Transverse colon (tissue), 4 donors: ENCODE results near the gene RAB3A. TPM values are rescaled to one million over a fixed set of nuclear protein-coding genes. Genes with fewer than 3 reads are reported as not detected.

Source experiments
- DNase-seq: peaks from one replicate; pipeline ENCODE4 v3.0.0-alpha.2; 2019
- H3K27ac ChIP-seq, 4 donors: fragments of 200-600 bp; sonication (generic); 2 replicates each; pipeline ENCODE4 v1.5.1; 2016 to 2018; ENCODE audit warnings: inconsistent platforms in 4 of 4
- H3K27me3 ChIP-seq: fragments of 200-600 bp; sonication (generic); 2 replicates; pipeline ENCODE4 v1.5.1; 2017; ENCODE audit warnings: inconsistent platforms
- H3K36me3 ChIP-seq, 4 donors: fragments of 200-600 bp; sonication (generic); 2 replicates each; pipeline ENCODE4 v1.5.1; 2017 to 2019; ENCODE audit warnings: inconsistent platforms in 4 of 4
- H3K4me1 ChIP-seq, 4 donors: fragments of 200-600 bp; sonication (generic); 2 replicates each; pipeline ENCODE4 v1.5.1; 2017 to 2020; ENCODE audit warnings: inconsistent platforms in 4 of 4
- H3K4me3 ChIP-seq, 4 donors: fragments of 200-600 bp; sonication (generic); 1 replicate in 1 of 4; 2 replicates in 3 of 4; pipeline versions ENCODE4 v1.5.1 to v1.6.1; 2017 to 2019; ENCODE audit warnings: inconsistent platforms in 4 of 4
- H3K9me3 ChIP-seq, 2 donors: fragments of 200-600 bp; sonication (generic); 2 replicates each; pipeline ENCODE4 v1.5.1; 2017 to 2019; ENCODE audit warnings: inconsistent platforms in 2 of 2
- CTCF ChIP-seq, 5 experiments: fragments of 200-600 bp in 3 of 5; fragments of 450-650 bp in 2 of 5; sonication (generic) in 3 of 5; IDR thresholded peaks; 1 replicate in 2 of 5; 2 replicates in 3 of 5; pipeline ENCODE4 v1.5.1; 2016 to 2017; ENCODE audit warnings: antibody characterized with exemption in 5 of 5, inconsistent platforms in 3 of 5, mild to moderate bottlenecking in 2 of 5, moderate library complexity in 1 of 5
- EP300 ChIP-seq: sonication (generic); formaldehyde crosslinking; IDR thresholded peaks from one replicate; pipeline ENCODE4 v1.6.1; 2017; ENCODE audit warnings: antibody characterized with exemption, low read depth
- POLR2A ChIP-seq: fragments of 450-650 bp; IDR thresholded peaks from one replicate; pipeline ENCODE4 v1.6.1; 2016; ENCODE audit warnings: antibody characterized with exemption, mild to moderate bottlenecking, moderate library complexity
- POLR2AphosphoS5 ChIP-seq, 3 donors: sonication (generic); formaldehyde crosslinking; IDR thresholded peaks; one replicate each; pipeline ENCODE4 v1.6.1; 2016; ENCODE audit warnings: antibody characterized with exemption in 3 of 3
- WGBS, 2 donors: methylation state at CpG; one replicate each; pipeline ENCODE4 v1.1.5; 2018; ENCODE audit warnings: low coverage in 1 of 2; 5-methylcytosine and 5-hydroxymethylcytosine counted together
- in situ Hi-C, 4 donors: fragments of 200-750 bp; cut with MboI; loops; one replicate each; pipeline versions ENCODE4 v1.15.0 to v1.15.1; 2017; ENCODE audit warnings: low sequenced_read_pairs in 3 of 4, low pct_ligation_motif_present in 1 of 4, low pct_unique_long_range_greater_than_20kb in 1 of 4
- intact Hi-C: fragments of 100-400 bp; cut with DNase I; formaldehyde crosslinking; loops from one replicate; pipeline ENCODE4 v1.15.1; 2023; ENCODE audit warnings: low total_unique reads
- total RNA-seq, 4 donors: library from RNA; depleted of rRNA; stranded (reverse); fragments of >200 nt; gene quantifications; one replicate each; pipeline ENCODE4 v1.1.0, GENCODE V29; 2016

RAB3A gene
- total RNA-seq, 4 donors from 2014 or later = 2.2 to 8.6 (median 3.8) TPM; not detected in 1

GRCh38 chr19:18230941-18231734 lies 27.3 kb upstream of the RAB3A start:
- 66% methylated on average over 18 of the region's 18 CpGs; no CpG with 5 or more reads in 1 of the 2 donors for WGBS, 2 donors
- intact Hi-C loops (no loop called here), in situ Hi-C loops (no loop called here)
- H3K9me3 ChIP-seq = peaks cover 4 to 7% of the 10 kb centered on the region in 2 donors
- DNase-seq = no peak
- no peak overlapping the region for H3K4me3 ChIP-seq
- peaks cover 91% of the 10 kb centered on the region for H3K27me3 ChIP-seq
- TF ChIP-seq EP300 (no peak), POLR2AphosphoS5 (IDR thresholded peaks at IDR 0.05) (no peak), POLR2A (no peak), CTCF (IDR thresholded peaks at IDR 0.05) (no peak)
- H3K36me3 ChIP-seq = no peaks in the 10 kb centered on the region
- H3K4me1 ChIP-seq = peaks cover 0 to 6% (median 4%) of the 10 kb centered on the region in 4 donors
- no peak overlapping the region for H3K27ac ChIP-seq

GRCh38 chr19:18229915-18230314 lies 26.1 kb upstream of the RAB3A start:
- in situ Hi-C loops (no loop called here), intact Hi-C loops (no loop called here)
- Histone ChIP-seq H3K27me3 (peaks cover 96% of the 10 kb centered on the region), H3K4me3 (no peak overlapping the region), H3K9me3 (peaks cover 4 to 7% of the 10 kb centered on the region in 2 donors), H3K36me3 (no peaks in the 10 kb centered on the region), H3K27ac (no peak overlapping the region), H3K4me1 (peaks cover 3 to 17% (median 10%) of the 10 kb centered on the region in 4 donors)
- no peak for TF ChIP-seq EP300
- TF ChIP-seq POLR2A = no peak
- TF ChIP-seq POLR2AphosphoS5 (IDR thresholded peaks at IDR 0.05) = no peak
- TF ChIP-seq CTCF (IDR thresholded peaks at IDR 0.05) = no peak
- no peak for DNase-seq
- 70 to 74% methylated on average over 2 to 4 of the region's 4 CpGs for WGBS, 2 donors

- WGBS, 2 donors = 60 to 74% methylated on average over 4 to 5 of the region's 5 CpGs
- intact Hi-C loops = no loop called here
Observed at GRCh38 chr19:18229474-18229873, 25.6 kb upstream of the RAB3A start.

More at GRCh38 chr19:18229474-18229873, 25.6 kb upstream of the RAB3A start:
- in situ Hi-C loops = no loop called here
- no peak for DNase-seq
- peak; percentile 33 to 45 (median 39) for TF ChIP-seq CTCF (IDR thresholded peaks at IDR 0.05)
- no peak for TF ChIP-seq EP300
- no peak for TF ChIP-seq POLR2A
- no peak for TF ChIP-seq POLR2AphosphoS5 (IDR thresholded peaks at IDR 0.05)
- no peak overlapping the region for H3K4me3 ChIP-seq
- peaks cover 4 to 7% of the 10 kb centered on the region in 2 donors for H3K9me3 ChIP-seq
- peaks cover 96% of the 10 kb centered on the region for H3K27me3 ChIP-seq
- H3K27ac ChIP-seq = no peak overlapping the region
- H3K36me3 ChIP-seq = no peaks in the 10 kb centered on the region
- peaks cover 6 to 21% (median 12%) of the 10 kb centered on the region in 4 donors for H3K4me1 ChIP-seq
